GM23338 (cell line): ENCODE results near the gene TECPR2. TPM values are rescaled to one million over a fixed set of nuclear protein-coding genes. Genes with fewer than 3 reads are reported as not detected.

Source experiments
- ATAC-seq: fragments of 200-7000 bp; cut with Tn5 transposase; 3 replicates; pipeline ENCODE4 v1.9.1; 2020
- DNase-seq: peaks from one replicate; pipeline ENCODE4 v3.0.0-alpha.2; 2015; ENCODE audit warnings: low spot score
- H2AFZ ChIP-seq: fragments of 200-600 bp; sonication (generic); 2 replicates; pipeline ENCODE4 v1.8.0; 2016; ENCODE audit warnings: antibody characterized with exemption, mild to moderate bottlenecking, moderate library complexity
- H3F3A ChIP-seq: fragments of 200-600 bp; sonication (generic); replicated peaks from 2 replicates; pipeline ENCODE4 v1.8.0; 2017; ENCODE audit warnings: antibody characterized with exemption, mixed run types, low read depth
- H3K27ac ChIP-seq: fragments of 200-600 bp; sonication (generic); 2 replicates; pipeline ENCODE4 v1.6.1; 2016; ENCODE audit warnings: low read depth
- H3K27me3 ChIP-seq: fragments of 200-600 bp; sonication (generic); 2 replicates; pipeline ENCODE4 v1.8.0; 2016; ENCODE audit warnings: mild to moderate bottlenecking, mixed run types, moderate library complexity; ENCODE audit not compliant: insufficient read depth
- H3K36me3 ChIP-seq: fragments of 200-600 bp; sonication (generic); 2 replicates; pipeline ENCODE4 v1.8.0; 2016; ENCODE audit warnings: mild to moderate bottlenecking; ENCODE audit not compliant: insufficient read depth
- H3K4me1 ChIP-seq: fragments of 200-600 bp; sonication (generic); 2 replicates; pipeline ENCODE4 v1.8.0; 2016; ENCODE audit warnings: mild to moderate bottlenecking, moderate library complexity; ENCODE audit not compliant: insufficient read depth
- H3K4me2 ChIP-seq: fragments of 200-600 bp; sonication (generic); 2 replicates; pipeline ENCODE4 v1.7.1; 2017; ENCODE audit warnings: mixed run types
- H3K4me3 ChIP-seq: fragments of 200-600 bp; sonication (generic); 2 replicates; pipeline ENCODE4 v1.6.1; 2016; ENCODE audit warnings: mixed run types
- H3K79me2 ChIP-seq: fragments of 200-600 bp; sonication (generic); replicated peaks from 2 replicates; pipeline ENCODE4 v1.8.0; 2017; ENCODE audit warnings: mild to moderate bottlenecking; ENCODE audit not compliant: insufficient read depth
- H3K9me2 ChIP-seq: fragments of 200-600 bp; sonication (generic); 2 replicates; pipeline ENCODE4 v1.8.0; 2017; ENCODE audit not compliant: insufficient read depth
- H4K20me1 ChIP-seq: fragments of 200-600 bp; sonication (generic); replicated peaks from 2 replicates; pipeline ENCODE4 v1.8.0; 2017; ENCODE audit warnings: mild to moderate bottlenecking; ENCODE audit not compliant: insufficient read depth
- H3K27ac Mint-ChIP-seq: 2 replicates; pipeline ENCODE4 v1.8.0; 2020; ENCODE audit warnings: inconsistent platforms, mild to moderate bottlenecking, moderate library complexity, mixed read lengths
- H3K27me3 Mint-ChIP-seq: 3 replicates; pipeline ENCODE4 v1.8.0; 2022; ENCODE audit warnings: low read depth, mild to moderate bottlenecking, moderate library complexity, mixed read lengths, inconsistent platforms; ENCODE audit not compliant: insufficient read depth, poor library complexity
- H3K36me3 Mint-ChIP-seq: 3 replicates; pipeline ENCODE4 v1.8.0; 2021; ENCODE audit warnings: low read depth, mild to moderate bottlenecking, inconsistent platforms, moderate library complexity, mixed read lengths
- H3K4me1 Mint-ChIP-seq: 3 replicates; pipeline ENCODE4 v1.8.0; 2020; ENCODE audit warnings: mild to moderate bottlenecking, inconsistent platforms, mixed read lengths
- H3K4me3 Mint-ChIP-seq: 3 replicates; pipeline ENCODE4 v1.8.0; 2021; ENCODE audit warnings: moderate library complexity, mild to moderate bottlenecking, inconsistent platforms, mixed read lengths
- H3K9me3 Mint-ChIP-seq: 3 replicates; pipeline ENCODE4 v1.8.0; 2020; ENCODE audit warnings: moderate library complexity, mild to moderate bottlenecking, inconsistent platforms, mixed read lengths
- CREB1 ChIP-seq: fragments of 250-450 bp; sonication (Bioruptor Pico); IDR thresholded peaks from 2 replicates; pipeline ENCODE4 v1.5.0; 2020; ENCODE audit warnings: low read depth, mild to moderate bottlenecking, moderate library complexity
- CTCF ChIP-seq, 2 experiments: fragments of 200-600 bp in 1 of 2; sonication (generic) in 1 of 2; conservative IDR thresholded peaks; 2 replicates each; pipeline versions ENCODE4 v1.5.1 to v1.6.1; 2016 to 2017; ENCODE audit warnings: antibody characterized with exemption in 2 of 2, low read depth in 2 of 2, mild to moderate bottlenecking in 2 of 2, moderate library complexity in 1 of 2
- ETS1 ChIP-seq: IDR thresholded peaks from 2 replicates; pipeline ENCODE4 v1.6.1; 2016; ENCODE audit warnings: antibody characterized with exemption
- EZH2 ChIP-seq: fragments of 200-600 bp; sonication (generic); IDR thresholded peaks from one replicate; pipeline ENCODE4 v1.8.0; 2017; ENCODE audit warnings: antibody characterized with exemption, mild to moderate bottlenecking, low read depth; ENCODE audit not compliant: unreplicated experiment
- EZH2phosphoT487 ChIP-seq: fragments of 200-600 bp; sonication (generic); IDR thresholded peaks from one replicate; pipeline ENCODE4 v1.8.1; 2018; ENCODE audit warnings: antibody characterized with exemption; ENCODE audit not compliant: unreplicated experiment
- NANOG ChIP-seq: IDR thresholded peaks from 2 replicates; pipeline ENCODE4 v1.6.1; 2016; ENCODE audit warnings: antibody characterized with exemption, borderline replicate concordance
- POLR2AphosphoS5 ChIP-seq: IDR thresholded peaks from 2 replicates; pipeline ENCODE4 v1.6.1; 2016; ENCODE audit warnings: antibody characterized with exemption, low read depth
- REST ChIP-seq: IDR thresholded peaks from one replicate; pipeline ENCODE4 v1.6.1; 2018; ENCODE audit warnings: antibody characterized with exemption; ENCODE audit not compliant: unreplicated experiment
- STAT1 ChIP-seq: IDR thresholded peaks from one replicate; pipeline ENCODE4 v1.6.1; 2016; ENCODE audit warnings: antibody characterized with exemption; ENCODE audit not compliant: unreplicated experiment
- ZNF114 ChIP-seq: fragments of 250-450 bp; sonication (Bioruptor Pico); IDR thresholded peaks from 2 replicates; pipeline ENCODE4 v1.5.0; 2020; ENCODE audit warnings: mild to moderate bottlenecking, moderate library complexity
- ZNF331 ChIP-seq: fragments of 250-450 bp; sonication (Bioruptor Pico); IDR thresholded peaks from 2 replicates; pipeline ENCODE4 v1.5.0; 2020; ENCODE audit warnings: low read depth, mild to moderate bottlenecking, moderate library complexity
- ZNF462 ChIP-seq: fragments of 250-450 bp; sonication (Bioruptor Pico); IDR thresholded peaks from 2 replicates; pipeline ENCODE4 v1.5.0; 2020; ENCODE audit warnings: mild to moderate bottlenecking, moderate library complexity
- polyA plus RNA-seq: library from polyadenylated mRNA; unstranded; fragments of >200 nt; fragmentation: Nextera tagmentation; extraction: Ambion mirVana; gene quantifications from 2 replicates; pipeline ENCODE4 v1.2.1, GENCODE V29; 2016
- total RNA-seq: library from RNA; depleted of rRNA; stranded (reverse); fragments of >200 nt; shearing (Covaris generic); gene quantifications from 2 replicates; pipeline ENCODE4 v1.2.3, GENCODE V29; 2014

TECPR2 gene
- total and polyA plus RNA-seq, 2 experiments from 2014 or later = 4.8 to 20.5 TPM

GRCh38 chr14:102514987-102515733, 152.4 kb downstream of the TECPR2 start:
- Histone ChIP-seq H3K4me2 (no peak overlapping the region), H3K36me3 (no peaks in the 10 kb centered on the region)

More at GRCh38 chr14:102514987-102515733, 152.4 kb downstream of the TECPR2 start:
- Mint-ChIP-seq H3K27me3 (peaks cover 31% of the 10 kb centered on the region), H3K27ac (no peak overlapping the region), H3K4me3 (no peak overlapping the region), H3K9me3 (no peaks in the 10 kb centered on the region; the same call in 2 of the 3 replicates), H3K36me3 (no peaks in the 10 kb centered on the region; the same call in 2 of the 3 replicates), H3K4me1 (peaks cover 8% of the 10 kb centered on the region; the same call in 2 of the 3 replicates)
- H3K9me2 ChIP-seq = no peaks in the 10 kb centered on the region
- H2AFZ ChIP-seq = no peak overlapping the region
- no peak overlapping the region for H3K27ac ChIP-seq
- H4K20me1 ChIP-seq = no peaks in the 10 kb centered on the region
- no peaks in the 10 kb centered on the region for H3K79me2 ChIP-seq
- H3K4me3 ChIP-seq = no peak overlapping the region
- TF ChIP-seq POLR2AphosphoS5 (no peak), ETS1 (no peak), NANOG (no peak), STAT1 (no peak), CTCF (conservative IDR thresholded peaks at IDR 0.05; ENCODE audit: low read depth in 2 of 2) (no peak), ZNF114 (no peak), EZH2 (no peak), ZNF462 (no peak), ZNF331 (CRISPR knock-in tag) (no peak), EZH2phosphoT487 (no peak), REST (no peak), CREB1 (CRISPR knock-in tag) (no peak)
- ATAC-seq (no peak), DNase-seq (no peak)
- peaks cover 15% of the 10 kb centered on the region for H3K27me3 ChIP-seq
- peaks cover 13% of the 10 kb centered on the region for H3F3A ChIP-seq
- H3K4me1 ChIP-seq = peaks cover 4% of the 10 kb centered on the region
